MM.1S (cell line): ENCODE data around the gene TP53BP2.

Experiments used
- EZH2 ChIP-seq: fragments of 300-600 bp; sonication (generic); optimal IDR thresholded peaks from 2 replicates; pipeline ENCODE3; 2017; ENCODE audit warnings: low read depth, mild to moderate bottlenecking, antibody characterized with exemption, low read length, mixed read lengths
- EZH2phosphoT487 ChIP-seq: fragments of 300-600 bp; sonication (generic); IDR thresholded peaks from 2 replicates; pipeline ENCODE4 v1.6.1; 2018; ENCODE audit warnings: antibody characterized with exemption, low read length
- TF ChIP-seq, protein P1 (sequence below): fragments of 300-600 bp; sonication (generic); IDR thresholded peaks from 2 replicates; pipeline ENCODE4 v1.5.1; 2016; ENCODE audit warnings: antibody characterized with exemption, low read length, mixed read lengths

DNA sequence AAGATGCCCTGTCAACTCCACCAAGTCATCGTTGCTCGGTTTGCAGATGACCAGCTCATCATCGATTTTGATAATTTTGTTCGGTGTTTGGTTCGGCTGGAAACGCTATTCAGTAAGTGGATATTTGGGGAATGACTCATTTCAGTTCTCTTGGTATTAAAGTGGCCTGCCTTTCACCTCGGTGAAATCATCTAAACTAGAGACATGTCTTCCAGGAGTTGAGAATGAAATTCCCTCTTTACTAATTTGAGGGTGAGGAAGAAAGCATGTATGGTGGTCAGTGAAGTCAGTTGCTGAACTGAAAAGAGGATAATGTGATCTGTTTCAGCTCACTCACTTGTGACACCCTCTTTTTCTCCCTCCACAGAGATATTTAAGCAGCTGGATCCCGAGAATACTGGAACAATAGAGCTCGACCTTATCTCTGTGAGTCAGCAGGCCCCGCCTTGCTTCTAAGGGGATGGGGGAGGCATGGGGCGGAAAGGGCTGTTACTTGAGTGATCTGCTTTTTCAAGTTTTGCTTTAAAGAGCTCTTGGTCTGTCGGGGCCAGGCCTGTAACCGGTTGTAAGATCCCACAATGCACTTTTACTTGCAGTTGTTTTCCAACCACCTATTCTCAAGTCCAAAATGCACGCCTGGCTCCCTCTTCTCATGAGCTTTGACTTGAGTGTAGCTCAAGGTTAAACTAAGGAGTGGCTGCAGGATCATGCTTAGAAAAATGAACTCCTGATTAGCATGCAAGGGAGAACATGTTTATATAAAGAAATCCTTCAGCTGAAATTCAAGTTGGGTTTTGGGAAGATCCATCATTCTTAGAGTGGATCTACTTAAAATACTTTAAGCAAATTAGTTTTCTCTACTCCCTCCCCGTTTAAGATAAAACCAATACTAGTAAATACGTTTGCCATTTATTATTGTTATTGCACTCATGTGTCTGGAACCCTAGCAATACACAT lies 73.7 kb downstream of the TP53BP2 start:
- TF ChIP-seq, protein P1, sequence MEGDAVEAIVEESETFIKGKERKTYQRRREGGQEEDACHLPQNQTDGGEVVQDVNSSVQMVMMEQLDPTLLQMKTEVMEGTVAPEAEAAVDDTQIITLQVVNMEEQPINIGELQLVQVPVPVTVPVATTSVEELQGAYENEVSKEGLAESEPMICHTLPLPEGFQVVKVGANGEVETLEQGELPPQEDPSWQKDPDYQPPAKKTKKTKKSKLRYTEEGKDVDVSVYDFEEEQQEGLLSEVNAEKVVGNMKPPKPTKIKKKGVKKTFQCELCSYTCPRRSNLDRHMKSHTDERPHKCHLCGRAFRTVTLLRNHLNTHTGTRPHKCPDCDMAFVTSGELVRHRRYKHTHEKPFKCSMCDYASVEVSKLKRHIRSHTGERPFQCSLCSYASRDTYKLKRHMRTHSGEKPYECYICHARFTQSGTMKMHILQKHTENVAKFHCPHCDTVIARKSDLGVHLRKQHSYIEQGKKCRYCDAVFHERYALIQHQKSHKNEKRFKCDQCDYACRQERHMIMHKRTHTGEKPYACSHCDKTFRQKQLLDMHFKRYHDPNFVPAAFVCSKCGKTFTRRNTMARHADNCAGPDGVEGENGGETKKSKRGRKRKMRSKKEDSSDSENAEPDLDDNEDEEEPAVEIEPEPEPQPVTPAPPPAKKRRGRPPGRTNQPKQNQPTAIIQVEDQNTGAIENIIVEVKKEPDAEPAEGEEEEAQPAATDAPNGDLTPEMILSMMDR = no peak
- TF ChIP-seq EZH2 (no peak), EZH2phosphoT487 (no peak)
